Measurements from ENCODE around the gene TMEM144. TPM values are rescaled to one million over a fixed set of nuclear protein-coding genes. Genes with fewer than 3 reads are reported as not detected.
A peak's percentile ranks its signal among the peaks of the same experiment; 100 is the strongest.

Gene TMEM144
- total and polyA plus RNA-seq, 2 donors (not counting 1 experiment from before 2014, with no cell fraction given), result 1.5 to 4.6 TPM

- no peak overlapping the region for H3K4me2 ChIP-seq (ENCODE audit: extremely low read depth, insufficient read depth, low read length)
- peak overlapping the region in 2 of 4 experiments; percentile 66 to 69 for H3K4me3 ChIP-seq (replicated peaks in 1 of 4; ENCODE audit: control extremely low read depth in 1 of 4, insufficient read depth in 1 of 4, low read depth in 3 of 4, low read length in 4 of 4)
- H3K27me3 ChIP-seq (ENCODE audit: control insufficient read depth, insufficient read depth, low read length), result no peaks in the 10 kb centered on the region
- H3K9me3 ChIP-seq (ENCODE audit: control insufficient read depth, insufficient read depth, low read depth, low read length), result no peaks in the 10 kb centered on the region
- H3K36me3 ChIP-seq (ENCODE audit: control insufficient read depth, insufficient read depth, low read length), result no peaks in the 10 kb centered on the region
- H3K4me1 ChIP-seq (ENCODE audit: control insufficient read depth, extremely low read depth, insufficient read depth, low read length), result peaks cover 4% of the 10 kb centered on the region
- H4K20me1 ChIP-seq (ENCODE audit: control insufficient read depth, extremely low read depth, insufficient read depth, low read length), result no peaks in the 10 kb centered on the region
- DNase-seq (ENCODE audit: low read depth in 2 of 2), result no peak
- no peak overlapping the region for H3K9ac ChIP-seq (ENCODE audit: insufficient read depth, low read length)
- no peak overlapping the region for H3K27ac ChIP-seq (ENCODE audit: insufficient read depth, low read length)
- H3K79me2 ChIP-seq (ENCODE audit: control insufficient read depth, insufficient read depth, low read length), result no peaks in the 10 kb centered on the region
- TF ChIP-seq EZH2 (IDR thresholded peaks at IDR 0.05; ENCODE audit: low read length, missing control alignments) (no peak), CTCF (conservative IDR thresholded peaks at IDR 0.05 in 1 of 2, IDR thresholded peaks at IDR 0.05 in 1 of 2; ENCODE audit: low read depth in 1 of 2, low read length in 2 of 2) (no peak)
- no peak overlapping the region for H2AFZ ChIP-seq (ENCODE audit: low read length)
Observed at GRCh38 chr4:158168606-158169005, 41.7 kb upstream of the TMEM144 start.

GRCh38 chr4:158169506-158169905 lies 40.8 kb upstream of the TMEM144 start:
- no peak for TF ChIP-seq CTCF (conservative IDR thresholded peaks at IDR 0.05 in 1 of 2, IDR thresholded peaks at IDR 0.05 in 1 of 2; ENCODE audit: low read depth in 1 of 2, low read length in 2 of 2)
- TF ChIP-seq EZH2 (IDR thresholded peaks at IDR 0.05; ENCODE audit: low read length, missing control alignments), result no peak
- H3K4me3 ChIP-seq (replicated peaks in 1 of 4; ENCODE audit: control extremely low read depth in 1 of 4, insufficient read depth in 1 of 4, low read depth in 3 of 4, low read length in 4 of 4), result peak overlapping the region; percentile 5 to 69 (median 46)
- H3K27me3 ChIP-seq (ENCODE audit: control insufficient read depth, insufficient read depth, low read length), result no peaks in the 10 kb centered on the region
- H3K4me2 ChIP-seq (ENCODE audit: extremely low read depth, insufficient read depth, low read length), result peak overlapping the region; percentile 61
- DNase-seq (ENCODE audit: low read depth in 2 of 2), result peak in 1 of 2 donors; percentile 40
- no peak overlapping the region for H3K27ac ChIP-seq (ENCODE audit: insufficient read depth, low read length)
- no peaks in the 10 kb centered on the region for H3K79me2 ChIP-seq (ENCODE audit: control insufficient read depth, insufficient read depth, low read length)
- H3K36me3 ChIP-seq (ENCODE audit: control insufficient read depth, insufficient read depth, low read length), result no peaks in the 10 kb centered on the region
- H3K9ac ChIP-seq (ENCODE audit: insufficient read depth, low read length), result no peak overlapping the region
- H3K4me1 ChIP-seq (ENCODE audit: control insufficient read depth, extremely low read depth, insufficient read depth, low read length), result peaks cover 4% of the 10 kb centered on the region
- no peak overlapping the region for H2AFZ ChIP-seq (ENCODE audit: low read length)
- H4K20me1 ChIP-seq (ENCODE audit: control insufficient read depth, extremely low read depth, insufficient read depth, low read length), result no peaks in the 10 kb centered on the region
- H3K9me3 ChIP-seq (ENCODE audit: control insufficient read depth, insufficient read depth, low read depth, low read length), result no peaks in the 10 kb centered on the region

GRCh38 chr4:158169931-158170690 lies 40.2 kb upstream of the TMEM144 start:
- Histone ChIP-seq H4K20me1 (ENCODE audit: control insufficient read depth, extremely low read depth, insufficient read depth, low read length) (no peaks in the 10 kb centered on the region), H3K4me2 (ENCODE audit: extremely low read depth, insufficient read depth, low read length) (peak overlapping the region; percentile 76), H3K9ac (ENCODE audit: insufficient read depth, low read length) (no peak overlapping the region), H3K79me2 (ENCODE audit: control insufficient read depth, insufficient read depth, low read length) (no peaks in the 10 kb centered on the region), H3K36me3 (ENCODE audit: control insufficient read depth, insufficient read depth, low read length) (no peaks in the 10 kb centered on the region), H3K4me3 (replicated peaks in 1 of 4; ENCODE audit: control extremely low read depth in 1 of 4, insufficient read depth in 1 of 4, low read depth in 3 of 4, low read length in 4 of 4) (peak overlapping the region; percentile 26 to 69 (median 47)), H3K27ac (ENCODE audit: insufficient read depth, low read length) (no peak overlapping the region), H3K9me3 (ENCODE audit: control insufficient read depth, insufficient read depth, low read depth, low read length) (no peaks in the 10 kb centered on the region), H3K27me3 (ENCODE audit: control insufficient read depth, insufficient read depth, low read length) (no peaks in the 10 kb centered on the region), H3K4me1 (ENCODE audit: control insufficient read depth, extremely low read depth, insufficient read depth, low read length) (peaks cover 4% of the 10 kb centered on the region), H2AFZ (ENCODE audit: low read length) (no peak overlapping the region)
- peak; percentile 48 to 75 for DNase-seq (ENCODE audit: low read depth in 2 of 2)
- TF ChIP-seq EZH2 (IDR thresholded peaks at IDR 0.05; ENCODE audit: low read length, missing control alignments) (no peak), CTCF (conservative IDR thresholded peaks at IDR 0.05 in 1 of 2, IDR thresholded peaks at IDR 0.05 in 1 of 2; ENCODE audit: low read depth in 1 of 2, low read length in 2 of 2) (no peak)
